Panc1 (cell line): ENCODE results near the gene CASP10.

Source experiments
- CTCF ChIP-seq: fragments of 450-650 bp; IDR thresholded peaks from 2 replicates; pipeline ENCODE4 v1.5.1; 2017; ENCODE audit warnings: mild to moderate bottlenecking
- REST ChIP-seq, 2 experiments: IDR thresholded peaks; 2 replicates each; pipeline ENCODE4 v1.6.1; 2011 to 2012; ENCODE audit warnings: low read depth in 2 of 2, control low read depth in 1 of 2, low read length in 1 of 2, mild to moderate bottlenecking in 1 of 2, moderate library complexity in 1 of 2; ENCODE audit not compliant: insufficient read depth in 1 of 2
- SIN3A ChIP-seq: IDR thresholded peaks from 2 replicates; pipeline ENCODE4 v1.6.1; 2012; ENCODE audit warnings: low read depth, mild to moderate bottlenecking, low read length, moderate library complexity, borderline replicate concordance; ENCODE audit not compliant: insufficient read depth

- TF ChIP-seq CTCF (no peak), REST (IDR thresholded peaks at IDR 0.05; ENCODE audit: insufficient read depth in 1 of 2, low read depth in 2 of 2, low read length in 1 of 2) (no peak), SIN3A (no peak)
Observed at GRCh38 chr2:201218780-201219179, 35.8 kb downstream of the CASP10 start.
